Endothelial cell of umbilical vein (primary cell): ENCODE data around the gene SPACA7. TPM values are rescaled to one million over a fixed set of nuclear protein-coding genes. Genes with fewer than 3 reads are reported as not detected.

ENCODE experiments used
- BruUV-seq: library from RNA; stranded (reverse); fragments of 400-500 nt; replicated peaks from 2 replicates; lab custom pipeline; 2021; lab: Mats Ljungman, UMichigan
- CTCF ChIA-PET: fragments of 300-600, 350-600 bp; sonication (Branson Sonifier 250); formaldehyde crosslinking; loops from one replicate; lab custom pipeline; 2021; ENCODE audit warnings: antibody characterized with exemption, inconsistent platforms; lab: Charles Lee
- POLR2A ChIA-PET: fragments of 300-600, 350-600 bp; sonication (Branson Sonifier 250); formaldehyde crosslinking; loops from one replicate; lab custom pipeline; 2021; ENCODE audit warnings: antibody characterized with exemption, inconsistent platforms; lab: Charles Lee
- DNase-seq: peaks from one replicate; pipeline ENCODE4 v3.0.0-alpha.2; 2011; ENCODE audit warnings: low read depth, low spot score
- FAIRE-seq: peaks from 2 replicates; lab custom pipeline; 2011; peaks lifted over from hg19 to GRCh38; lab: Jason Lieb, UNC
- H2AFZ ChIP-seq: 2 replicates; pipeline ENCODE4 v1.6.0; 2012; ENCODE audit warnings: low read depth, low read length, control low read depth, inconsistent platforms
- H3K27ac ChIP-seq: 2 replicates; pipeline ENCODE4 v1.5.1; 2011; ENCODE audit warnings: low read depth, mild to moderate bottlenecking, control low read depth, low read length, moderate library complexity; ENCODE audit not compliant: insufficient read depth
- H3K27me3 ChIP-seq, 2 experiments: 2 replicates each; pipeline versions ENCODE4 v1.6.0 to v1.6.1; 2011; ENCODE audit warnings: low read length in 2 of 2, mixed read lengths in 1 of 2; ENCODE audit not compliant: control insufficient read depth in 2 of 2, insufficient read depth in 2 of 2
- H3K36me3 ChIP-seq, 2 experiments: 2 replicates in 1 of 2; 3 replicates in 1 of 2; pipeline ENCODE4 v1.5.1; 2011; ENCODE audit warnings: low read length in 2 of 2, mild to moderate bottlenecking in 1 of 2, moderate library complexity in 1 of 2; ENCODE audit not compliant: control insufficient read depth in 2 of 2, insufficient read depth in 2 of 2; ENCODE audit errors: extremely low read depth in 1 of 2
- H3K4me1 ChIP-seq: 3 replicates; pipeline ENCODE4 v1.5.1; 2011; ENCODE audit warnings: mild to moderate bottlenecking, low read length; ENCODE audit not compliant: control insufficient read depth, insufficient read depth; ENCODE audit errors: extremely low read depth
- H3K4me2 ChIP-seq: 2 replicates; pipeline ENCODE4 v1.6.1; 2011; ENCODE audit warnings: low read length, control low read depth, mixed read lengths; ENCODE audit not compliant: insufficient read depth
- H3K4me3 ChIP-seq, 3 experiments: fragments of 200-600 bp in 1 of 3; sonication (generic), shearing (Covaris generic) in 1 of 3; replicated peaks in 1 of 3; 2 replicates each; pipeline ENCODE4 v1.5.1; 2011 to 2016; ENCODE audit warnings: control low read depth in 3 of 3, low read length in 3 of 3, mild to moderate bottlenecking in 2 of 3, inconsistent platforms in 1 of 3, low read depth in 1 of 3, moderate library complexity in 1 of 3; ENCODE audit not compliant: insufficient read depth in 1 of 3
- H3K79me2 ChIP-seq: 2 replicates; pipeline ENCODE4 v1.6.0; 2012; ENCODE audit warnings: low read length, inconsistent platforms; ENCODE audit not compliant: control insufficient read depth, insufficient read depth
- H3K9ac ChIP-seq: replicated peaks from 2 replicates; pipeline ENCODE3; 2011; ENCODE audit warnings: low read length, control low read depth; ENCODE audit not compliant: insufficient read depth; ENCODE audit errors: extremely low read depth
- H3K9me1 ChIP-seq: replicated peaks from 3 replicates; pipeline ENCODE4 v1.6.0; 2011; ENCODE audit warnings: mild to moderate bottlenecking, low read length; ENCODE audit not compliant: control insufficient read depth, insufficient read depth; ENCODE audit errors: extremely low read depth
- H3K9me3 ChIP-seq: replicated peaks from 2 replicates; pipeline ENCODE4 v1.5.1; 2012; ENCODE audit warnings: low read length, inconsistent platforms; ENCODE audit not compliant: control insufficient read depth, insufficient read depth
- H4K20me1 ChIP-seq: replicated peaks from 2 replicates; pipeline ENCODE3; 2011; ENCODE audit warnings: mild to moderate bottlenecking, low read length; ENCODE audit not compliant: control insufficient read depth, insufficient read depth; ENCODE audit errors: extremely low read depth
- EZH2 ChIP-seq: IDR thresholded peaks from 2 replicates; pipeline ENCODE4 v1.6.1; 2012; ENCODE audit warnings: borderline replicate concordance, low read depth, mild to moderate bottlenecking, moderate library complexity, low read length, inconsistent platforms; ENCODE audit not compliant: severe bottlenecking
- FOS ChIP-seq: IDR thresholded peaks from 2 replicates; pipeline ENCODE4 v1.6.1; 2011; ENCODE audit warnings: mild to moderate bottlenecking, low read length, moderate library complexity, borderline replicate concordance; ENCODE audit not compliant: insufficient read depth
- GATA2 ChIP-seq: IDR thresholded peaks from 2 replicates; pipeline ENCODE4 v1.7.0; 2011; ENCODE audit warnings: low read depth, mild to moderate bottlenecking, moderate library complexity, mixed read lengths, low read length; ENCODE audit not compliant: insufficient read length, insufficient read depth
- JUN ChIP-seq: IDR thresholded peaks from 2 replicates; pipeline ENCODE4 v1.6.1; 2011; ENCODE audit warnings: borderline replicate concordance, low read depth; ENCODE audit not compliant: insufficient read length, insufficient read depth
- MYC ChIP-seq: IDR thresholded peaks from one replicate; pipeline ENCODE4 v1.6.1; 2011; ENCODE audit warnings: mild to moderate bottlenecking, low read depth, low read length
- POLR2A ChIP-seq: IDR thresholded peaks from 2 replicates; pipeline ENCODE4 v1.6.1; 2012; ENCODE audit warnings: low read depth, mild to moderate bottlenecking, control low read depth, low read length
- POLR2AphosphoS5 ChIP-seq: IDR thresholded peaks from 2 replicates; pipeline ENCODE4 v1.6.1; 2012; ENCODE audit warnings: low read depth, mild to moderate bottlenecking, control low read depth, low read length, moderate library complexity; ENCODE audit not compliant: insufficient read depth
- dilution Hi-C: fragments of 300-500 bp; cut with MboI; formaldehyde crosslinking; loops from one replicate; pipeline ENCODE4 v1.15.0; 2019; ENCODE audit warnings: low sequenced_read_pairs; ENCODE audit not compliant: extremely low pct_ligation_motif_present
- intact Hi-C: fragments of 100-400 bp; cut with micrococcal nuclease; formaldehyde crosslinking; loops from one replicate; pipeline ENCODE4 v1.10.0; 2022
- polyA plus RNA-seq, 4 experiments: library from polyadenylated mRNA; depleted of rRNA in 3 of 4; stranded (reverse) in 3 of 4; unstranded in 1 of 4; fragments of >200 nt; gene quantifications; 2 replicates each; pipeline versions ENCODE4 v1.2.1 to v1.2.3, GENCODE V29; 2011 to 2012; ENCODE audit warnings: missing spikeins in 1 of 4
- total RNA-seq: library from RNA; stranded (reverse); gene quantifications from 2 replicates; pipeline ENCODE4 v1.2.3, GENCODE V29; 2021
- TF ChIP-seq, protein P1 (sequence below): IDR thresholded peaks from 2 replicates; pipeline ENCODE4 v1.6.1; 2011; ENCODE audit not compliant: insufficient read depth, insufficient read length
- TF ChIP-seq, protein P2 (sequence below), 2 donors: IDR thresholded peaks; 1 replicate in 1 of 2; 2 replicates in 1 of 2; pipeline ENCODE4 v1.5.1; 2011; ENCODE audit warnings: low read length in 2 of 2, mild to moderate bottlenecking in 2 of 2, moderate library complexity in 2 of 2, control low read depth in 1 of 2, inconsistent platforms in 1 of 2, low read depth in 1 of 2; ENCODE audit not compliant: insufficient read depth in 1 of 2; ENCODE audit errors: extremely low read depth in 1 of 2

The SPACA7 gene
- total and polyA plus RNA-seq, 2 donors (not counting 3 experiments of a cell fraction or from before 2014, with no cell fraction given): not detected

DNA sequence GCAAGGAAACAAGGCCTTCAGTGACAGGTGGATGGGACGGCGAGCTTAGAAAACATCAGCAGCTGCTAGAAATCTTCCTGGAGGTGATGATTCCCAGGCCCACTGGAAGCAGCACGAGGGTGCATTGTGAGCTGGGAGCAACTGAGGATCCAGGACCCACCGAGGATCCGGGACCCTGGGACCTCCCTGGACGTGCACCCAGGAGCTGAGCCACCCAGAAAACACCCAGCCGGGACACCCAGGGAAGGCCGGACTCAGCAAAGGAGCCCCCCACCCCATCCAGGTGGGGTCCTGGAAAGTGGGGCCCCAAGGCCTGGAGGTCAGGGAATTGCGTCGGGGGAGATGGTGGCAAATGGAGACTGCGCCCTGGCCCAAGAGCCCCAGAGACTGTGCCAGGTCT, 22.3 kb upstream of the SPACA7 start:
- DNase-seq (no peak), FAIRE-seq (no peak)
- no peak overlapping the region for H3K9ac ChIP-seq
- H3K9me3 ChIP-seq: no peaks in the 10 kb centered on the region
- POLR2A ChIA-PET: no interaction called here
- H2AFZ ChIP-seq: no peak overlapping the region
- no peaks in the 10 kb centered on the region for H3K79me2 ChIP-seq
- H3K27me3 ChIP-seq: no peaks in the 10 kb centered on the region
- H3K27ac ChIP-seq: no peak overlapping the region
- no peaks in the 10 kb centered on the region for H4K20me1 ChIP-seq
- dilution Hi-C loops: no loop called here
- H3K36me3 ChIP-seq: no peaks in the 10 kb centered on the region
- H3K4me2 ChIP-seq: no peak overlapping the region
- intact Hi-C loops: no loop called here
- BruUV-seq: no TSS peak
- H3K9me1 ChIP-seq: no peaks in the 10 kb centered on the region
- no peaks in the 10 kb centered on the region for H3K4me1 ChIP-seq
- TF ChIP-seq POLR2AphosphoS5 (no peak), POLR2A (no peak), JUN (no peak), GATA2 (no peak), MYC (no peak), EZH2 (no peak), FOS (no peak)
- TF ChIP-seq, protein P1, sequence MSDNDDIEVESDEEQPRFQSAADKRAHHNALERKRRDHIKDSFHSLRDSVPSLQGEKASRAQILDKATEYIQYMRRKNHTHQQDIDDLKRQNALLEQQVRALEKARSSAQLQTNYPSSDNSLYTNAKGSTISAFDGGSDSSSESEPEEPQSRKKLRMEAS: no peak
- TF ChIP-seq, protein P2, sequence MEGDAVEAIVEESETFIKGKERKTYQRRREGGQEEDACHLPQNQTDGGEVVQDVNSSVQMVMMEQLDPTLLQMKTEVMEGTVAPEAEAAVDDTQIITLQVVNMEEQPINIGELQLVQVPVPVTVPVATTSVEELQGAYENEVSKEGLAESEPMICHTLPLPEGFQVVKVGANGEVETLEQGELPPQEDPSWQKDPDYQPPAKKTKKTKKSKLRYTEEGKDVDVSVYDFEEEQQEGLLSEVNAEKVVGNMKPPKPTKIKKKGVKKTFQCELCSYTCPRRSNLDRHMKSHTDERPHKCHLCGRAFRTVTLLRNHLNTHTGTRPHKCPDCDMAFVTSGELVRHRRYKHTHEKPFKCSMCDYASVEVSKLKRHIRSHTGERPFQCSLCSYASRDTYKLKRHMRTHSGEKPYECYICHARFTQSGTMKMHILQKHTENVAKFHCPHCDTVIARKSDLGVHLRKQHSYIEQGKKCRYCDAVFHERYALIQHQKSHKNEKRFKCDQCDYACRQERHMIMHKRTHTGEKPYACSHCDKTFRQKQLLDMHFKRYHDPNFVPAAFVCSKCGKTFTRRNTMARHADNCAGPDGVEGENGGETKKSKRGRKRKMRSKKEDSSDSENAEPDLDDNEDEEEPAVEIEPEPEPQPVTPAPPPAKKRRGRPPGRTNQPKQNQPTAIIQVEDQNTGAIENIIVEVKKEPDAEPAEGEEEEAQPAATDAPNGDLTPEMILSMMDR (IDR thresholded peaks at IDR 0.05; ENCODE audit: extremely low read depth in 1 of 2, insufficient read depth in 1 of 2, low read depth in 1 of 2, low read length in 2 of 2): no peak
- CTCF ChIA-PET: no interaction called here
- H3K4me3 ChIP-seq: no peak overlapping the region
